H9 (cell line): ENCODE results near the gene DCTN3. TPM values are rescaled to one million over a fixed set of nuclear protein-coding genes. Genes with fewer than 3 reads are reported as not detected.

Source experiments
- DNase-seq: peaks from one replicate; pipeline ENCODE4 v3.0.0-alpha.2; 2017
- H2AFZ ChIP-seq: one replicate; pipeline ENCODE4 v1.6.1; 2013; ENCODE audit warnings: mild to moderate bottlenecking, low read length, control low read depth, moderate library complexity
- H2AK5ac ChIP-seq: 2 replicates; pipeline ENCODE4 v1.6.1; 2013; ENCODE audit warnings: low read length, control low read depth, mixed read lengths; ENCODE audit not compliant: insufficient read length
- H2BK120ac ChIP-seq: one replicate; pipeline ENCODE4 v1.6.1; 2013; ENCODE audit warnings: low read depth, mild to moderate bottlenecking, low read length, control low read depth, inconsistent platforms; ENCODE audit not compliant: poor library complexity, severe bottlenecking
- H2BK12ac ChIP-seq: 2 replicates; pipeline ENCODE4 v1.6.1; 2013; ENCODE audit warnings: low read length, control low read depth, mixed read lengths, low read depth; ENCODE audit not compliant: insufficient read length
- H2BK15ac ChIP-seq: 2 replicates; pipeline ENCODE4 v1.6.1; 2013; ENCODE audit warnings: low read depth, low read length, control low read depth
- H2BK20ac ChIP-seq: one replicate; pipeline ENCODE4 v1.6.1; 2013; ENCODE audit warnings: low read depth, mild to moderate bottlenecking, low read length, control low read depth, inconsistent platforms; ENCODE audit not compliant: poor library complexity, severe bottlenecking
- H2BK5ac ChIP-seq: 2 replicates; pipeline ENCODE4 v1.6.1; 2013; ENCODE audit warnings: low read length, control low read depth, mixed read lengths; ENCODE audit not compliant: insufficient read length
- H3K14ac ChIP-seq: 2 replicates; pipeline ENCODE4 v1.6.1; 2013; ENCODE audit warnings: low read length, control low read depth; ENCODE audit not compliant: insufficient read depth
- H3K18ac ChIP-seq: 2 replicates; pipeline ENCODE4 v1.6.1; 2013; ENCODE audit warnings: low read depth, mild to moderate bottlenecking, mixed read lengths, low read length, control low read depth; ENCODE audit not compliant: insufficient read length
- H3K23ac ChIP-seq: 2 replicates; pipeline ENCODE4 v1.6.1; 2013; ENCODE audit warnings: low read length, control low read depth, mixed read lengths, low read depth; ENCODE audit not compliant: insufficient read length
- H3K23me2 ChIP-seq: 2 replicates; pipeline ENCODE4 v1.6.1; 2013; ENCODE audit warnings: low read depth, mild to moderate bottlenecking, mixed read lengths, low read length, control low read depth; ENCODE audit not compliant: insufficient read length, poor library complexity, severe bottlenecking
- H3K27ac ChIP-seq: 2 replicates; pipeline ENCODE4 v1.5.1; 2013; ENCODE audit warnings: low read length, control low read depth, mixed read lengths, low read depth; ENCODE audit not compliant: insufficient read length
- H3K27me3 ChIP-seq: 2 replicates; pipeline ENCODE4 v1.6.1; 2013; ENCODE audit warnings: low read length, control low read depth, inconsistent platforms; ENCODE audit not compliant: insufficient read depth
- H3K4ac ChIP-seq: 2 replicates; pipeline ENCODE4 v1.6.1; 2013; ENCODE audit warnings: low read depth, mild to moderate bottlenecking, control low read depth, inconsistent platforms, low read length, moderate library complexity
- H3K4me1 ChIP-seq: 2 replicates; pipeline ENCODE4 v1.6.1; 2013; ENCODE audit warnings: low read length, control low read depth, inconsistent platforms; ENCODE audit not compliant: insufficient read depth
- H3K4me2 ChIP-seq: 2 replicates; pipeline ENCODE4 v1.6.1; 2013; ENCODE audit warnings: low read length, control low read depth, mixed read lengths; ENCODE audit not compliant: insufficient read length, insufficient read depth
- H3K56ac ChIP-seq: 2 replicates; pipeline ENCODE4 v1.6.1; 2013; ENCODE audit warnings: low read depth, mild to moderate bottlenecking, mixed read lengths, low read length, control low read depth; ENCODE audit not compliant: insufficient read length
- H3K79me1 ChIP-seq: 2 replicates; pipeline ENCODE4 v1.6.1; 2013; ENCODE audit warnings: low read depth, mild to moderate bottlenecking, moderate library complexity, low read length, control low read depth, inconsistent platforms; ENCODE audit not compliant: insufficient read depth, poor library complexity, severe bottlenecking
- H3K79me2 ChIP-seq: 2 replicates; pipeline ENCODE4 v1.6.1; 2013; ENCODE audit warnings: low read length, control low read depth, inconsistent platforms; ENCODE audit not compliant: insufficient read depth
- H3K9ac ChIP-seq: 2 replicates; pipeline ENCODE4 v1.6.1; 2013; ENCODE audit warnings: low read length, control low read depth, mixed read lengths; ENCODE audit not compliant: insufficient read length; ENCODE audit errors: extremely low read depth
- H3K9me3 ChIP-seq: one replicate; pipeline ENCODE4 v1.6.1; 2013; ENCODE audit warnings: low read depth, low read length, inconsistent platforms; ENCODE audit not compliant: control insufficient read depth
- H3T11ph ChIP-seq: one replicate; pipeline ENCODE4 v1.6.1; 2013; ENCODE audit warnings: mild to moderate bottlenecking, low read length, control low read depth, inconsistent platforms
- H4K20me1 ChIP-seq: one replicate; pipeline ENCODE4 v1.6.1; 2013; ENCODE audit not compliant: control insufficient read depth, insufficient read length, insufficient read depth
- H4K5ac ChIP-seq: 2 replicates; pipeline ENCODE4 v1.6.1; 2013; ENCODE audit warnings: low read depth, mild to moderate bottlenecking, mixed read lengths, low read length, control low read depth; ENCODE audit not compliant: insufficient read length
- H4K8ac ChIP-seq: replicated peaks from 2 replicates; pipeline ENCODE4 v1.6.1; 2013; ENCODE audit warnings: low read length, control low read depth, mixed read lengths, low read depth; ENCODE audit not compliant: insufficient read length
- H4K91ac ChIP-seq: 2 replicates; pipeline ENCODE4 v1.6.1; 2013; ENCODE audit warnings: low read depth, mild to moderate bottlenecking, moderate library complexity, mixed read lengths, low read length, control low read depth; ENCODE audit not compliant: insufficient read length
- H3K27ac Mint-ChIP-seq, 3 experiments: 2 replicates in 2 of 3; 3 replicates in 1 of 3; pipeline ENCODE4 v1.8.0; 2020 to 2021; ENCODE audit warnings: mixed read lengths in 3 of 3, mild to moderate bottlenecking in 1 of 3, moderate library complexity in 1 of 3
- H3K27me3 Mint-ChIP-seq: 2 replicates; pipeline ENCODE4 v1.8.0; 2021; ENCODE audit warnings: low read depth, mild to moderate bottlenecking, moderate library complexity, mixed read lengths
- H3K36me3 Mint-ChIP-seq, 3 experiments: 2 replicates in 2 of 3; 3 replicates in 1 of 3; pipeline ENCODE4 v1.8.0; 2020 to 2021; ENCODE audit warnings: low read depth in 3 of 3, mixed read lengths in 3 of 3; ENCODE audit not compliant: insufficient read depth in 1 of 3
- H3K4me1 Mint-ChIP-seq, 2 experiments: 2 replicates each; pipeline ENCODE4 v1.8.0; 2020; ENCODE audit warnings: mixed read lengths in 2 of 2
- H3K4me3 Mint-ChIP-seq, 2 experiments: 2 replicates in 1 of 2; 3 replicates in 1 of 2; pipeline ENCODE4 v1.8.0; 2020 to 2021; ENCODE audit warnings: mild to moderate bottlenecking in 2 of 2, mixed read lengths in 2 of 2, moderate library complexity in 1 of 2
- H3K9me3 Mint-ChIP-seq, 2 experiments: 2 replicates in 1 of 2; 3 replicates in 1 of 2; pipeline ENCODE4 v1.8.0; 2020; ENCODE audit warnings: mild to moderate bottlenecking in 2 of 2, mixed read lengths in 2 of 2, moderate library complexity in 1 of 2
- CTCF ChIP-seq: fragments of 200-600 bp; sonication (generic); conservative IDR thresholded peaks from 3 replicates; pipeline ENCODE4 v1.8.0; 2021; ENCODE audit warnings: antibody characterized with exemption, mild to moderate bottlenecking
- whole genome bisulfite sequencing: extraction: QIAGEN DNeasy Blood & Tissue Kit; methylation state at CpG from one replicate; pipeline ENCODE4 v1.1.7; 2013; ENCODE audit warnings: missing lambda C conversion rate, low lambda C conversion rate, mixed read lengths; ENCODE audit not compliant: insufficient read length; ENCODE audit errors: extremely low coverage; 5-methylcytosine and 5-hydroxymethylcytosine counted together
- total RNA-seq: library from RNA; stranded (reverse); gene quantifications from 2 replicates; pipeline ENCODE4 v1.2.1, GENCODE V29; 2021

The DCTN3 gene
- total RNA-seq, 1 experiment from 2014 or later, result 40.0 TPM

GRCh38 chr9:34579808-34580163, 40.5 kb downstream of the DCTN3 start:
- H3K56ac ChIP-seq, result no peak overlapping the region
- no peak for DNase-seq
- no peak overlapping the region for H2BK12ac ChIP-seq
- H3K23ac ChIP-seq, result no peak overlapping the region
- H2BK20ac ChIP-seq, result no peak overlapping the region
- H3K23me2 ChIP-seq, result peaks cover 7% of the 10 kb centered on the region
- H2AFZ ChIP-seq, result no peak overlapping the region
- no peak overlapping the region for H3K4ac ChIP-seq
- no peak overlapping the region for H3K14ac ChIP-seq
- H2BK15ac ChIP-seq, result no peak overlapping the region
- peaks cover 12% of the 10 kb centered on the region for H3K4me1 ChIP-seq
- H3K36me3 Mint-ChIP-seq, result no peaks in the 10 kb centered on the region
- no peak overlapping the region for H3K27ac Mint-ChIP-seq
- peaks cover 0 to 5% of the 10 kb centered on the region in 2 experiments; a peak in 1 of 5 replicates for H3K9me3 Mint-ChIP-seq
- no peak overlapping the region for H3K18ac ChIP-seq
- H4K5ac ChIP-seq, result no peak overlapping the region
- H3K4me1 Mint-ChIP-seq, result peaks cover 43 to 51% of the 10 kb centered on the region in 2 experiments
- H3K9ac ChIP-seq, result no peak overlapping the region
- TF ChIP-seq CTCF, result no peak
- H3K27ac ChIP-seq, result no peak overlapping the region
- H3K79me2 ChIP-seq, result no peaks in the 10 kb centered on the region
- WGBS, result no CpG with 5 or more reads among the region's 5 CpGs
- no peak overlapping the region for H2BK120ac ChIP-seq
- no peak overlapping the region for H2AK5ac ChIP-seq
- H3K4me3 Mint-ChIP-seq, result peak overlapping the region in 1 of 2 experiments; percentile 72; a peak in 3 of 5 replicates
- peaks cover 27% of the 10 kb centered on the region for H3K27me3 ChIP-seq
- no peak overlapping the region for H2BK5ac ChIP-seq
- no peak overlapping the region for H4K91ac ChIP-seq
- H3T11ph ChIP-seq, result no peak overlapping the region
- H3K9me3 ChIP-seq, result no peaks in the 10 kb centered on the region
- H3K27me3 Mint-ChIP-seq, result peaks cover 95% of the 10 kb centered on the region
- H3K4me2 ChIP-seq, result peak overlapping the region; percentile 58
- H4K20me1 ChIP-seq, result no peaks in the 10 kb centered on the region
- H4K8ac ChIP-seq, result no peak overlapping the region
- no peaks in the 10 kb centered on the region for H3K79me1 ChIP-seq
